DND-41 (cell line): Measurements from ENCODE around the gene OBSCN.

Experiments
- ATAC-seq: fragments of 200-7000 bp; cut with Tn5 transposase; 3 replicates; pipeline ENCODE4 v1.9.1; 2021; ENCODE audit warnings: low read depth; ENCODE audit not compliant: insufficient read depth
- DNase-seq: peaks from one replicate; pipeline ENCODE4 v3.0.0-alpha.2; 2020
- H2AFZ ChIP-seq: 2 replicates; pipeline ENCODE4 v1.6.0; 2012; ENCODE audit warnings: low read depth, low read length
- H3K27ac ChIP-seq: 2 replicates; pipeline ENCODE4 v1.5.1; 2012; ENCODE audit warnings: low read length, inconsistent platforms
- H3K27me3 ChIP-seq: fragments of 200-600 bp; sonication (generic); 2 replicates; pipeline ENCODE4 v1.6.0; 2012; ENCODE audit warnings: low read length, mild to moderate bottlenecking, inconsistent platforms; ENCODE audit not compliant: insufficient read depth, poor library complexity
- H3K36me3 ChIP-seq: 2 replicates; pipeline ENCODE4 v1.5.1; 2012; ENCODE audit warnings: low read length, inconsistent platforms; ENCODE audit not compliant: insufficient read depth
- H3K4me1 ChIP-seq: 2 replicates; pipeline ENCODE4 v1.5.1; 2012; ENCODE audit warnings: mild to moderate bottlenecking, low read length; ENCODE audit not compliant: insufficient read depth
- H3K4me2 ChIP-seq: 2 replicates; pipeline ENCODE4 v1.6.0; 2012; ENCODE audit warnings: mild to moderate bottlenecking, moderate library complexity, low read length, inconsistent platforms; ENCODE audit not compliant: insufficient read depth
- H3K4me3 ChIP-seq, 2 experiments: fragments of 200-600 bp in 1 of 2; shearing (Covaris generic) in 1 of 2; 2 replicates each; pipeline ENCODE4 v1.5.1; 2012 to 2016; ENCODE audit warnings: inconsistent platforms in 2 of 2, low read length in 2 of 2, mild to moderate bottlenecking in 2 of 2, low read depth in 1 of 2, moderate library complexity in 1 of 2
- H3K79me2 ChIP-seq: 2 replicates; pipeline ENCODE4 v1.6.0; 2012; ENCODE audit warnings: low read length, inconsistent platforms; ENCODE audit not compliant: insufficient read depth
- H3K9ac ChIP-seq: 2 replicates; pipeline ENCODE4 v1.6.0; 2012; ENCODE audit warnings: low read depth, mild to moderate bottlenecking, inconsistent platforms, low read length, moderate library complexity
- H3K9me3 ChIP-seq: 2 replicates; pipeline ENCODE4 v1.5.1; 2012; ENCODE audit warnings: low read length, moderate library complexity, mild to moderate bottlenecking, inconsistent platforms; ENCODE audit not compliant: insufficient read depth, severe bottlenecking
- H4K20me1 ChIP-seq: 2 replicates; pipeline ENCODE4 v1.6.0; 2012; ENCODE audit warnings: low read length; ENCODE audit not compliant: insufficient read depth
- CTCF ChIP-seq: IDR thresholded peaks from 2 replicates; pipeline ENCODE4 v1.5.1; 2012; ENCODE audit warnings: borderline replicate concordance, low read length, moderate library complexity, mild to moderate bottlenecking; ENCODE audit not compliant: poor library complexity, severe bottlenecking; ENCODE audit errors: extremely low read depth
- EZH2 ChIP-seq: IDR thresholded peaks from 3 replicates; pipeline ENCODE4 v1.6.1; 2012; ENCODE audit warnings: borderline replicate concordance, low read depth, mild to moderate bottlenecking, moderate library complexity, low read length, inconsistent platforms; ENCODE audit not compliant: severe bottlenecking

OBSCN gene

GRCh38 chr1:228336308-228337030 lies 128.6 kb downstream of the OBSCN start:
- Histone ChIP-seq H3K36me3 (peaks cover 53% of the 10 kb centered on the region), H4K20me1 (peaks cover 3% of the 10 kb centered on the region; the same call in 1 of the 2 replicates), H3K27me3 (no peaks in the 10 kb centered on the region), H3K9me3 (no peaks in the 10 kb centered on the region), H2AFZ (no peak overlapping the region), H3K4me2 (no peak overlapping the region), H3K27ac (no peak overlapping the region), H3K79me2 (no peaks in the 10 kb centered on the region), H3K9ac (no peak overlapping the region), H3K4me1 (no peaks in the 10 kb centered on the region), H3K4me3 (no peak overlapping the region)
- no peak for TF ChIP-seq EZH2
- no peak for TF ChIP-seq CTCF
- DNase-seq: no peak
- no peak for ATAC-seq

DNA sequence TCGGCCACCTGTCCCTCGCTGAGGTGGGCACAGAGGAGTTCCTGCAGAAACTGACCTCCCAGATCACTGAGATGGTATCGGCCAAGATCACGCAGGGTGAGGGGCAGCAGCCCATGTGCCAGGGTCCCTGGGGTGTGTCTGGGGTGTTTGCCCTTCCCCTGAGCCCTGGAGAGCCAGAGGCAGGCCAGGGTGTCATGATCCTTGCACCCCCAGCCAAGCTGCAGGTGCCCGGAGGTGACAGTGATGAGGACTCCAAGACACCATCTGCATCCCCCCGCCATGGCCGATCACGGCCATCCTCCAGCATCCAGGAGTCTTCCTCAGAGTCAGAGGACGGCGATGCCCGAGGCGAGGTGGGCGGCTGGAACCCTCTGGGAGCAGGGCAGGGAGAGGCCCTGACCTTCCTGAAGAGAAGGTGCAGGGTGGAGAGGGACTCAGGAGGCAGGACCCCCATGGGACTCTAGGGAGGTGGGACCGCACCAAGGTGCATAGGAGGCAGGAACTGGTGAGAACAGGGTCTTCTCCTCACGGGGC lies 129.3 kb downstream of the OBSCN start:
- H3K27me3 ChIP-seq: no peaks in the 10 kb centered on the region
- no peak for DNase-seq
- H3K27ac ChIP-seq: no peak overlapping the region
- no peak overlapping the region for H3K4me3 ChIP-seq
- no peak overlapping the region for H2AFZ ChIP-seq
- H3K9me3 ChIP-seq: no peaks in the 10 kb centered on the region
- no peak overlapping the region for H3K4me2 ChIP-seq
- ATAC-seq: no peak
- H3K79me2 ChIP-seq: no peaks in the 10 kb centered on the region
- H3K9ac ChIP-seq: no peak overlapping the region
- H4K20me1 ChIP-seq: peaks cover 3% of the 10 kb centered on the region; the same call in 1 of the 2 replicates
- TF ChIP-seq CTCF: no peak
- TF ChIP-seq EZH2: no peak
- peaks cover 59% of the 10 kb centered on the region for H3K36me3 ChIP-seq
- H3K4me1 ChIP-seq: no peaks in the 10 kb centered on the region

DNA sequence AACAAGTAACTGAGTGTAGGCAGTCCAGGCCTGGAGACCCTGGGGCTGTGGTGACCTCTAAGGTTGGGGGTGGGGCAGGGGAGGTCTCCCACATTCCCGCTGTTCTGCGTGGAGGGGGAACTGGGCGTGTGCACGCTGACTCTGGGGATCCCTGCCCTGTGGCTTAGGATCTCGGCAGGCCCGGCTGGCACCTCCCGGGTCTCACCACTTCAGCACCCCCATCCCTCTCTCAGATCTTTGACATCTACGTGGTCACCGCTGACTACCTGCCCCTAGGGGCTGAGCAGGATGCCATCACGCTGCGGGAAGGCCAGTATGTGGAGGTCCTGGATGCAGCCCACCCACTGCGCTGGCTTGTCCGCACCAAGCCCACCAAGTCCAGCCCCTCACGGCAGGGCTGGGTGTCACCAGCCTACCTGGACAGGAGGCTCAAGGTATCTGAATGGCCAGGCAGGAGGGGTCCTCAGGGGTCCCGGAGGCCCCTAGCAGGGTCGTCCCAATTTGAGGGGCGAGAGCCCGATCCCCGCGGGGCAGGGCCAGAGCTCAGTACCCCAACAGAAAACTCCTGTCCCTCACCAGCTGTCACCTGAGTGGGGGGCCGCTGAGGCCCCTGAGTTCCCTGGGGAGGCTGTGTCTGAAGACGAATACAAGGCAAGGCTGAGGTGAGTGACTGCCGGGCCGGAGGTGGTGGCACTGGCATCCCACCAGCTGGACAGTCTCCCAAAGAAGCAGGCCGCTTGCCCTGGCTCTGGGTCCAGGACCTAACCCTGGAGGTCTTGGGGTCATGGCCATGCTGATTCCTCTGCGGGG lies 130.1 kb downstream of the OBSCN start:
- Histone ChIP-seq H3K9me3 (no peaks in the 10 kb centered on the region), H3K4me2 (no peak overlapping the region), H4K20me1 (peaks cover 3% of the 10 kb centered on the region; the same call in 1 of the 2 replicates), H3K9ac (no peak overlapping the region), H3K4me3 (no peak overlapping the region), H3K4me1 (no peaks in the 10 kb centered on the region), H3K79me2 (no peaks in the 10 kb centered on the region), H2AFZ (no peak overlapping the region), H3K27ac (no peak overlapping the region), H3K36me3 (peaks cover 54% of the 10 kb centered on the region), H3K27me3 (no peaks in the 10 kb centered on the region)
- ATAC-seq (no peak), DNase-seq (no peak)
- TF ChIP-seq EZH2 (no peak), CTCF (no peak)
